ENCODE data around the gene C2orf76.

DNA sequence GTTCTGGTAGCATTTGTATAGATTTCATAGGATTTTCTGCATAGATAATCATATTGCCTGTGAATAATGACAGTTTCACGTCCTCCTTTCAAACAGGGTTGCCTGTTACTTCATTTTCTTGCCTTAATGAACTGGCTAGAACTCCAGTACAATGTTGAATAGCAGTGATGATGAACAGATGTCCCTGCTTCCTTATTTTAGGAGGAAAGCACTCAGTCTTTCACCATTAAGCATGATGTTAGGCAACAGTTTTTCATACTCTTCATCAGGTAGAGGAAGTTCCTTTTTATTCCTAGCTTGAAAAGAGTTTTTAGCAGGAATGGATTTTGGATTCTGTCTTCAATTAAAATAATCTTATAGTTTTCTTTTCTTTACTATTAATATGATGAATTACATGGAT is 39.7 kb downstream of the C2orf76 start:
- TF ChIP-seq, protein P1, sequence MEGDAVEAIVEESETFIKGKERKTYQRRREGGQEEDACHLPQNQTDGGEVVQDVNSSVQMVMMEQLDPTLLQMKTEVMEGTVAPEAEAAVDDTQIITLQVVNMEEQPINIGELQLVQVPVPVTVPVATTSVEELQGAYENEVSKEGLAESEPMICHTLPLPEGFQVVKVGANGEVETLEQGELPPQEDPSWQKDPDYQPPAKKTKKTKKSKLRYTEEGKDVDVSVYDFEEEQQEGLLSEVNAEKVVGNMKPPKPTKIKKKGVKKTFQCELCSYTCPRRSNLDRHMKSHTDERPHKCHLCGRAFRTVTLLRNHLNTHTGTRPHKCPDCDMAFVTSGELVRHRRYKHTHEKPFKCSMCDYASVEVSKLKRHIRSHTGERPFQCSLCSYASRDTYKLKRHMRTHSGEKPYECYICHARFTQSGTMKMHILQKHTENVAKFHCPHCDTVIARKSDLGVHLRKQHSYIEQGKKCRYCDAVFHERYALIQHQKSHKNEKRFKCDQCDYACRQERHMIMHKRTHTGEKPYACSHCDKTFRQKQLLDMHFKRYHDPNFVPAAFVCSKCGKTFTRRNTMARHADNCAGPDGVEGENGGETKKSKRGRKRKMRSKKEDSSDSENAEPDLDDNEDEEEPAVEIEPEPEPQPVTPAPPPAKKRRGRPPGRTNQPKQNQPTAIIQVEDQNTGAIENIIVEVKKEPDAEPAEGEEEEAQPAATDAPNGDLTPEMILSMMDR (IDR thresholded peaks at IDR 0.05; ENCODE audit: low read length): no peak
- TF ChIP-seq EZH2phosphoT487 (IDR thresholded peaks at IDR 0.05; ENCODE audit: low read length): no peak
- no peak for TF ChIP-seq EZH2 (optimal IDR thresholded peaks at IDR 0.05; ENCODE audit: low read depth, low read length)
